CD4-positive, alpha-beta T cell treated with Interleukin-6 at 100 ng/mL for 8 hours (primary cell): ENCODE data around the gene TSNAX.
"Not testable (repeated sequence)": the region's sequence is repeated elsewhere in the genome, so short reads cannot be mapped to it uniquely, and the experiment has no call there.

Experiments
- DNase-seq: peaks from one replicate; pipeline ENCODE4 v3.0.0-alpha.2; 2020; ENCODE audit warnings: mixed read lengths, low spot score

The TSNAX gene

GRCh38 chr1:231561647-231562383 is 33.3 kb downstream of the TSNAX start:
- no peak for DNase-seq

- no peak for DNase-seq
Measured at GRCh38 chr1:231563247-231563646, 34.8 kb downstream of the TSNAX start.

- no peak for DNase-seq
Measured at GRCh38 chr1:231564373-231564772, 35.9 kb downstream of the TSNAX start.

GRCh38 chr1:231566496-231566895 is 38.0 kb downstream of the TSNAX start:
- no peak for DNase-seq

GRCh38 chr1:231570262-231570661 is 41.8 kb downstream of the TSNAX start:
- not testable (repeated sequence) for DNase-seq

- no peak for DNase-seq
Measured at GRCh38 chr1:231571904-231572303, 43.4 kb downstream of the TSNAX start.

- DNase-seq, result no peak
Measured at GRCh38 chr1:231575472-231575871, 47.0 kb downstream of the TSNAX start.

GRCh38 chr1:231576804-231577718 is 48.6 kb downstream of the TSNAX start:
- DNase-seq, result no peak

GRCh38 chr1:231580874-231581273 is 52.4 kb downstream of the TSNAX start:
- no peak for DNase-seq

- DNase-seq, result no peak
Measured at GRCh38 chr1:231581859-231582258, 53.4 kb downstream of the TSNAX start.

GRCh38 chr1:231583376-231583775 is 54.9 kb downstream of the TSNAX start:
- no peak for DNase-seq

- DNase-seq, result no peak
Measured at GRCh38 chr1:231584117-231584516, 55.6 kb downstream of the TSNAX start.

GRCh38 chr1:231584921-231585320 is 56.5 kb downstream of the TSNAX start:
- DNase-seq, result no peak

- DNase-seq, result peak; percentile 31
Measured at GRCh38 chr1:231590453-231591198, 62.2 kb downstream of the TSNAX start.

- DNase-seq, result no peak
Measured at GRCh38 chr1:231591466-231591865, 63.0 kb downstream of the TSNAX start.

- no peak for DNase-seq
Measured at GRCh38 chr1:231592809-231593208, 64.3 kb downstream of the TSNAX start.

GRCh38 chr1:231593264-231593663 is 64.8 kb downstream of the TSNAX start:
- not testable (repeated sequence) for DNase-seq

- DNase-seq, result no peak
Measured at GRCh38 chr1:231594123-231594522, 65.7 kb downstream of the TSNAX start.

GRCh38 chr1:231594749-231595148 is 66.3 kb downstream of the TSNAX start:
- no peak for DNase-seq

- DNase-seq, result no peak
Measured at GRCh38 chr1:231596337-231596791, 67.9 kb downstream of the TSNAX start.

GRCh38 chr1:231597971-231598370 is 69.5 kb downstream of the TSNAX start:
- no peak for DNase-seq

- DNase-seq, result no peak
Measured at GRCh38 chr1:231600458-231600976, 72.0 kb downstream of the TSNAX start.
